Activated CD8-positive, alpha-beta T cell treated with anti-CD3 and anti-CD28 coated beads, Interleukin-2, amount 10 ng/mL, durations not matched to agents 7 days and 5 days (primary cell): ENCODE measurements around the gene PTF1A. TPM values are rescaled to one million over a fixed set of nuclear protein-coding genes. Genes with fewer than 3 reads are reported as not detected.

ENCODE experiments used
- ATAC-seq: fragments of 150-1000 bp; cut with Tn5 transposase; one replicate; pipeline ENCODE4 v1.10.0; 2021; ENCODE audit warnings: moderate library complexity
- CTCF ChIA-PET: fragments of 350-600 bp; sonication (Branson Sonifier 250); formaldehyde crosslinking; loops from one replicate; lab custom pipeline; 2021; ENCODE audit warnings: antibody characterized with exemption; lab: Charles Lee
- POLR2A ChIA-PET: fragments of 350-600 bp; sonication (Branson Sonifier 250); formaldehyde crosslinking; loops from one replicate; lab custom pipeline; 2021; ENCODE audit warnings: antibody characterized with exemption; lab: Charles Lee
- DNase-seq: peaks from one replicate; pipeline ENCODE4 v3.0.0-alpha.2; 2020
- H3K27ac Mint-ChIP-seq: one replicate; pipeline ENCODE4 v1.8.0; 2021; ENCODE audit warnings: mild to moderate bottlenecking, mixed read lengths
- H3K27me3 Mint-ChIP-seq: one replicate; pipeline ENCODE4 v1.8.0; 2021; ENCODE audit warnings: low read depth, mixed read lengths
- H3K36me3 Mint-ChIP-seq: one replicate; pipeline ENCODE4 v1.8.0; 2021; ENCODE audit warnings: low read depth, mixed read lengths
- H3K4me1 Mint-ChIP-seq: one replicate; pipeline ENCODE4 v1.8.0; 2021; ENCODE audit warnings: low read depth, mixed read lengths
- H3K4me3 Mint-ChIP-seq: one replicate; pipeline ENCODE4 v1.8.0; 2021; ENCODE audit warnings: mild to moderate bottlenecking, mixed read lengths
- H3K9me3 Mint-ChIP-seq: one replicate; pipeline ENCODE4 v1.8.0; 2022; ENCODE audit warnings: mixed read lengths; ENCODE audit not compliant: insufficient read depth
- total RNA-seq, 2 experiments: library from RNA; stranded (reverse); gene quantifications; one replicate each; pipeline ENCODE4 v1.2.3, GENCODE V29; 2021

Gene PTF1A
- total RNA-seq, 2 experiments from 2014 or later, result not detected

- ATAC-seq, result peak; percentile 76
- DNase-seq, result peak; percentile 59
- CTCF ChIA-PET, result interaction anchor here (0.7 to 4.0 kb wide), 27 partner anchors 9 to 1164 kb away, joined by 3 to 71 read pairs (median 4); no protein-coding TSS in a partner anchor
- POLR2A ChIA-PET, result no interaction called here
- H3K36me3 Mint-ChIP-seq, result no peaks in the 10 kb centered on the region
- peaks cover 9% of the 10 kb centered on the region for H3K27me3 Mint-ChIP-seq
- peaks cover 9% of the 10 kb centered on the region for H3K4me1 Mint-ChIP-seq
- H3K9me3 Mint-ChIP-seq, result no peaks in the 10 kb centered on the region
- H3K4me3 Mint-ChIP-seq, result no peak overlapping the region
- no peak overlapping the region for H3K27ac Mint-ChIP-seq
Observed at GRCh38 chr10:23158370-23158769, 33.7 kb upstream of the PTF1A start.

GRCh38 chr10:23171232-23171876 is 20.8 kb upstream of the PTF1A start:
- H3K9me3 Mint-ChIP-seq, result no peaks in the 10 kb centered on the region
- ChIA-PET POLR2A (no interaction called here), CTCF (interaction anchor here (0.9 kb wide), 1 partner anchor 13 kb away, joined by 3 read pairs; no protein-coding TSS in a partner anchor)
- H3K27ac Mint-ChIP-seq, result no peak overlapping the region
- H3K4me1 Mint-ChIP-seq, result no peaks in the 10 kb centered on the region
- no peaks in the 10 kb centered on the region for H3K36me3 Mint-ChIP-seq
- DNase-seq, result peak; percentile 30
- ATAC-seq, result no peak
- H3K4me3 Mint-ChIP-seq, result no peak overlapping the region
- H3K27me3 Mint-ChIP-seq, result peaks cover 55% of the 10 kb centered on the region

GRCh38 chr10:23172429-23173213 is 19.5 kb upstream of the PTF1A start:
- Mint-ChIP-seq H3K27ac (no peak overlapping the region), H3K4me3 (no peak overlapping the region), H3K36me3 (no peaks in the 10 kb centered on the region), H3K4me1 (no peaks in the 10 kb centered on the region), H3K27me3 (peaks cover 57% of the 10 kb centered on the region), H3K9me3 (no peaks in the 10 kb centered on the region)
- ATAC-seq (no peak), DNase-seq (no peak)
- ChIA-PET CTCF (no interaction called here), POLR2A (no interaction called here)

GRCh38 chr10:23173214-23174073 is 18.7 kb upstream of the PTF1A start:
- no peaks in the 10 kb centered on the region for H3K9me3 Mint-ChIP-seq
- H3K27me3 Mint-ChIP-seq, result peaks cover 59% of the 10 kb centered on the region
- H3K4me1 Mint-ChIP-seq, result no peaks in the 10 kb centered on the region
- ATAC-seq, result no peak
- H3K4me3 Mint-ChIP-seq, result peak overlapping the region; percentile 5
- DNase-seq, result no peak
- H3K27ac Mint-ChIP-seq, result no peak overlapping the region
- H3K36me3 Mint-ChIP-seq, result no peaks in the 10 kb centered on the region
- CTCF ChIA-PET, result no interaction called here
- POLR2A ChIA-PET, result no interaction called here

- H3K27ac Mint-ChIP-seq, result no peak overlapping the region
- no peaks in the 10 kb centered on the region for H3K36me3 Mint-ChIP-seq
- no peaks in the 10 kb centered on the region for H3K4me1 Mint-ChIP-seq
- H3K27me3 Mint-ChIP-seq, result peaks cover 59% of the 10 kb centered on the region
- ATAC-seq (no peak), DNase-seq (no peak)
- peak overlapping the region; percentile 5 for H3K4me3 Mint-ChIP-seq
- H3K9me3 Mint-ChIP-seq, result no peaks in the 10 kb centered on the region
- ChIA-PET POLR2A (no interaction called here), CTCF (no interaction called here)
Observed at GRCh38 chr10:23174074-23174976, 17.8 kb upstream of the PTF1A start.

- DNase-seq, result no peak
- Mint-ChIP-seq H3K36me3 (no peaks in the 10 kb centered on the region), H3K9me3 (no peaks in the 10 kb centered on the region), H3K27me3 (peaks cover 62% of the 10 kb centered on the region), H3K27ac (no peak overlapping the region), H3K4me1 (no peaks in the 10 kb centered on the region), H3K4me3 (no peak overlapping the region)
- no peak for ATAC-seq
- ChIA-PET POLR2A (no interaction called here), CTCF (no interaction called here)
Observed at GRCh38 chr10:23174977-23175512, 17.1 kb upstream of the PTF1A start.

GRCh38 chr10:23186178-23186577 is 5.9 kb upstream of the PTF1A start:
- no peak overlapping the region for H3K4me3 Mint-ChIP-seq
- POLR2A ChIA-PET, result no interaction called here
- peaks cover 46% of the 10 kb centered on the region for H3K27me3 Mint-ChIP-seq

GRCh38 chr10:23186697-23187096 is 5.4 kb upstream of the PTF1A start:
- ATAC-seq, result no peak
- ChIA-PET CTCF (interaction anchor here (0.6 kb wide), 1 partner anchor 31 kb away, joined by 4 read pairs; no protein-coding TSS in a partner anchor), POLR2A (no interaction called here)
- Mint-ChIP-seq H3K4me1 (no peaks in the 10 kb centered on the region), H3K4me3 (no peak overlapping the region), H3K27ac (no peak overlapping the region), H3K36me3 (no peaks in the 10 kb centered on the region), H3K9me3 (no peaks in the 10 kb centered on the region), H3K27me3 (peaks cover 51% of the 10 kb centered on the region)
- DNase-seq, result no peak

More at GRCh38 chr10:23186178-23186577, 5.9 kb upstream of the PTF1A start:
- H3K36me3 Mint-ChIP-seq, result no peaks in the 10 kb centered on the region
- no peak for ATAC-seq
- H3K4me1 Mint-ChIP-seq, result no peaks in the 10 kb centered on the region
- no peaks in the 10 kb centered on the region for H3K9me3 Mint-ChIP-seq
- H3K27ac Mint-ChIP-seq, result no peak overlapping the region
- CTCF ChIA-PET, result interaction anchor here (1.0 kb wide), 1 partner anchor 28 kb away, joined by 4 read pairs; no protein-coding TSS in a partner anchor
- DNase-seq, result no peak

- ATAC-seq (no peak), DNase-seq (no peak)
- no peak overlapping the region for H3K4me3 Mint-ChIP-seq
- H3K36me3 Mint-ChIP-seq, result no peaks in the 10 kb centered on the region
- H3K9me3 Mint-ChIP-seq, result no peaks in the 10 kb centered on the region
- H3K27ac Mint-ChIP-seq, result no peak overlapping the region
- ChIA-PET POLR2A (no interaction called here), CTCF (interaction anchor here (0.6 kb wide), 1 partner anchor 32 kb away, joined by 4 read pairs; no protein-coding TSS in a partner anchor)
- peaks cover 51% of the 10 kb centered on the region for H3K27me3 Mint-ChIP-seq
- no peaks in the 10 kb centered on the region for H3K4me1 Mint-ChIP-seq
Observed at GRCh38 chr10:23187155-23187554, 5.0 kb upstream of the PTF1A start.

- DNase-seq, result no peak
- no peak for ATAC-seq
- Mint-ChIP-seq H3K4me1 (peaks cover 1% of the 10 kb centered on the region), H3K27me3 (peaks cover 59% of the 10 kb centered on the region), H3K27ac (no peak overlapping the region), H3K36me3 (peaks cover 3% of the 10 kb centered on the region), H3K4me3 (no peak overlapping the region), H3K9me3 (no peaks in the 10 kb centered on the region)
- CTCF ChIA-PET, result interaction anchor here (1.4 kb wide), 1 partner anchor 9 kb away, joined by 3 read pairs; no protein-coding TSS in a partner anchor
- POLR2A ChIA-PET, result no interaction called here
Observed at GRCh38 chr10:23189024-23189423, 3.1 kb upstream of the PTF1A start.
